22Rv1 (cell line): ENCODE measurements around the gene GK2.

Experiments used
- ZFX ChIP-seq: fragments of 450-650 bp; IDR thresholded peaks from 2 replicates; pipeline ENCODE4 v1.6.1; 2017; ENCODE audit warnings: antibody characterized with exemption, borderline replicate concordance
- TF ChIP-seq, protein P1 (sequence below): fragments of 450-650 bp; IDR thresholded peaks from 2 replicates; pipeline ENCODE4 v1.5.1; 2017; ENCODE audit warnings: mild to moderate bottlenecking

DNA sequence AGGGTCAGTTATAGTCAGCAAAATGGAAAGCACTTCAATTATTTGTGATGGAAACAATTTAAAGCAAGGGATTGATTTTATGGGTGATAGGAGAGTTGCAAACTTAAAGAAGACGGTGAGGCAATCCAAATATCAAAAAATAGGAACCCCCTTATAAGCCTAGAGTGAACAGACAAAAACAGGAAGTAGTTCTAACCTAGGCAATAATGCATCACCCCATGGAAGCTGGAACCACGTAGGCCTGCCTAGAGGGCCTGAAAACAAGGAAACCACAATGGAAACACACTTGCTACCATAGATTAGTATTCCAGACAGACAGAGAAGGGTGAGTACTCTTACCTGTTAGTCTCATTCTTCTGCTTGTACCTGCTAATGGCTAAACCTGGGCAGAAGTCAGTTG lies 13.5 kb upstream of the GK2 start:
- TF ChIP-seq ZFX: no peak
- TF ChIP-seq, protein P1, sequence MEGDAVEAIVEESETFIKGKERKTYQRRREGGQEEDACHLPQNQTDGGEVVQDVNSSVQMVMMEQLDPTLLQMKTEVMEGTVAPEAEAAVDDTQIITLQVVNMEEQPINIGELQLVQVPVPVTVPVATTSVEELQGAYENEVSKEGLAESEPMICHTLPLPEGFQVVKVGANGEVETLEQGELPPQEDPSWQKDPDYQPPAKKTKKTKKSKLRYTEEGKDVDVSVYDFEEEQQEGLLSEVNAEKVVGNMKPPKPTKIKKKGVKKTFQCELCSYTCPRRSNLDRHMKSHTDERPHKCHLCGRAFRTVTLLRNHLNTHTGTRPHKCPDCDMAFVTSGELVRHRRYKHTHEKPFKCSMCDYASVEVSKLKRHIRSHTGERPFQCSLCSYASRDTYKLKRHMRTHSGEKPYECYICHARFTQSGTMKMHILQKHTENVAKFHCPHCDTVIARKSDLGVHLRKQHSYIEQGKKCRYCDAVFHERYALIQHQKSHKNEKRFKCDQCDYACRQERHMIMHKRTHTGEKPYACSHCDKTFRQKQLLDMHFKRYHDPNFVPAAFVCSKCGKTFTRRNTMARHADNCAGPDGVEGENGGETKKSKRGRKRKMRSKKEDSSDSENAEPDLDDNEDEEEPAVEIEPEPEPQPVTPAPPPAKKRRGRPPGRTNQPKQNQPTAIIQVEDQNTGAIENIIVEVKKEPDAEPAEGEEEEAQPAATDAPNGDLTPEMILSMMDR: no peak
